ENCODE measurements around the gene TPD52L1. TPM values are rescaled to one million over a fixed set of nuclear protein-coding genes. Genes with fewer than 3 reads are reported as not detected.
"Not testable (repeated sequence)": the region's sequence is repeated elsewhere in the genome, so short reads cannot be mapped to it uniquely, and the experiment has no call there.

The TPD52L1 gene
- total RNA-seq, 2 donors from 2014 or later: 24.9 to 39.1 TPM

DNA sequence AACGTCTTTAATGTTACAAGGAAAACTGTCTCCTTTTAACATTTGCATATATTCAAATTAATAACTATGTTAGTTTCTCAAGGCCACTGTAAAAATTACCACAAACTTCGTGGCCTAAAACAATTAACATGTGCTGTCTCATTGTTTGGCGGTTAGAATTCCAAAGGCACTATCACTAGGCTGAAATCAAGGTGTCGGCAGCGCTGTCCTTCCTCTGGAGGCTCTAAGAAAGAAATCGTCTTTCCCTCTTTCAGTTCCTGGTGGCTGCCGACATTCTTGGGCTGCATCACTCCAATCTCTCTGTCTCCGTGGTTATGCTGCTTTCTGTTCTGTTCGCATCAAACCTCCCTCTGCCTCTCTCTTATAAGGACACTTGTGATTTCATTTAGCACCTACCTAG lies 4.2 kb downstream of the TPD52L1 start:
- Mint-ChIP-seq H3K9me3 (peaks cover 2% of the 10 kb centered on the region), H3K4me1 (peaks cover 10% of the 10 kb centered on the region), H3K4me3 (no peak overlapping the region), H3K36me3 (ENCODE audit: low read depth) (peaks cover 9% of the 10 kb centered on the region), H3K27me3 (ENCODE audit: insufficient read depth) (peaks cover 21% of the 10 kb centered on the region), H3K27ac (no peak overlapping the region)
- H3K27me3 ChIP-seq (ENCODE audit: control insufficient read depth, insufficient read depth, low read length, poor library complexity, severe bottlenecking): peaks cover 20% of the 10 kb centered on the region
- H3K9me3 ChIP-seq (ENCODE audit: control insufficient read depth, low read length): no peaks in the 10 kb centered on the region
- no peaks in the 10 kb centered on the region for H3K4me1 ChIP-seq (ENCODE audit: control insufficient read depth, insufficient read depth, low read length)
- DNase-seq: no peak
- no peak overlapping the region for H3K9ac ChIP-seq (ENCODE audit: extremely low read depth, low read length, poor library complexity, severe bottlenecking)
- no peak overlapping the region for H3K27ac ChIP-seq (ENCODE audit: low read depth, low read length)
- TF ChIP-seq, protein P1, sequence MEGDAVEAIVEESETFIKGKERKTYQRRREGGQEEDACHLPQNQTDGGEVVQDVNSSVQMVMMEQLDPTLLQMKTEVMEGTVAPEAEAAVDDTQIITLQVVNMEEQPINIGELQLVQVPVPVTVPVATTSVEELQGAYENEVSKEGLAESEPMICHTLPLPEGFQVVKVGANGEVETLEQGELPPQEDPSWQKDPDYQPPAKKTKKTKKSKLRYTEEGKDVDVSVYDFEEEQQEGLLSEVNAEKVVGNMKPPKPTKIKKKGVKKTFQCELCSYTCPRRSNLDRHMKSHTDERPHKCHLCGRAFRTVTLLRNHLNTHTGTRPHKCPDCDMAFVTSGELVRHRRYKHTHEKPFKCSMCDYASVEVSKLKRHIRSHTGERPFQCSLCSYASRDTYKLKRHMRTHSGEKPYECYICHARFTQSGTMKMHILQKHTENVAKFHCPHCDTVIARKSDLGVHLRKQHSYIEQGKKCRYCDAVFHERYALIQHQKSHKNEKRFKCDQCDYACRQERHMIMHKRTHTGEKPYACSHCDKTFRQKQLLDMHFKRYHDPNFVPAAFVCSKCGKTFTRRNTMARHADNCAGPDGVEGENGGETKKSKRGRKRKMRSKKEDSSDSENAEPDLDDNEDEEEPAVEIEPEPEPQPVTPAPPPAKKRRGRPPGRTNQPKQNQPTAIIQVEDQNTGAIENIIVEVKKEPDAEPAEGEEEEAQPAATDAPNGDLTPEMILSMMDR (conservative IDR thresholded peaks at IDR 0.05): no peak
- no peaks in the 10 kb centered on the region for H3K36me3 ChIP-seq (ENCODE audit: control insufficient read depth, insufficient read depth, low read length)
- H3K4me3 ChIP-seq (ENCODE audit: low read length): no peak overlapping the region
- WGBS, 2 experiments (ENCODE audit: insufficient coverage in 1 of 2, insufficient read length in 1 of 2): 79 to 81% methylated on average over 8 to 9 of the region's 9 CpGs

- H3K36me3 ChIP-seq (ENCODE audit: control insufficient read depth, insufficient read depth, low read length); H3K4me3 ChIP-seq (ENCODE audit: low read length); H3K27ac ChIP-seq (ENCODE audit: low read depth, low read length); H3K9me3 ChIP-seq (ENCODE audit: control insufficient read depth, low read length); H3K36me3 Mint-ChIP-seq (ENCODE audit: low read depth); H3K4me1 ChIP-seq (ENCODE audit: control insufficient read depth, insufficient read depth, low read length); H3K4me3 Mint-ChIP-seq; DNase-seq; H3K9me3 Mint-ChIP-seq; H3K27me3 ChIP-seq (ENCODE audit: control insufficient read depth, insufficient read depth, low read length, poor library complexity, severe bottlenecking); H3K4me1 Mint-ChIP-seq; H3K9ac ChIP-seq (ENCODE audit: extremely low read depth, low read length, poor library complexity, severe bottlenecking); H3K27ac Mint-ChIP-seq; H3K27me3 Mint-ChIP-seq (ENCODE audit: insufficient read depth): not testable (repeated sequence)
- WGBS, 2 experiments (ENCODE audit: insufficient coverage in 1 of 2, insufficient read length in 1 of 2): 92% methylated on average over 4 of the region's 4 CpGs; no CpG with 5 or more reads in 1 of the 2 experiments
Observed at GRCh38 chr6:125163339-125163738, 9.8 kb downstream of the TPD52L1 start.

GRCh38 chr6:125163811-125164210 lies 10.2 kb downstream of the TPD52L1 start:
- no peaks in the 10 kb centered on the region for H3K4me1 ChIP-seq (ENCODE audit: control insufficient read depth, insufficient read depth, low read length)
- Mint-ChIP-seq H3K4me1 (no peaks in the 10 kb centered on the region), H3K27ac (no peak overlapping the region), H3K36me3 (ENCODE audit: low read depth) (peaks cover 9% of the 10 kb centered on the region), H3K9me3 (peaks cover 2% of the 10 kb centered on the region), H3K4me3 (no peak overlapping the region), H3K27me3 (ENCODE audit: insufficient read depth) (peaks cover 1% of the 10 kb centered on the region)
- TF ChIP-seq, protein P1 (conservative IDR thresholded peaks at IDR 0.05): no peak
- H3K9me3 ChIP-seq (ENCODE audit: control insufficient read depth, low read length): no peaks in the 10 kb centered on the region
- no peak overlapping the region for H3K4me3 ChIP-seq (ENCODE audit: low read length)
- no peaks in the 10 kb centered on the region for H3K36me3 ChIP-seq (ENCODE audit: control insufficient read depth, insufficient read depth, low read length)
- no peak overlapping the region for H3K9ac ChIP-seq (ENCODE audit: extremely low read depth, low read length, poor library complexity, severe bottlenecking)
- WGBS, 2 experiments (ENCODE audit: insufficient coverage in 1 of 2, insufficient read length in 1 of 2): 80 to 92% methylated on average over 1 of the region's 1 CpG
- no peak overlapping the region for H3K27ac ChIP-seq (ENCODE audit: low read depth, low read length)
- no peaks in the 10 kb centered on the region for H3K27me3 ChIP-seq (ENCODE audit: control insufficient read depth, insufficient read depth, low read length, poor library complexity, severe bottlenecking)
- DNase-seq: no peak

DNA sequence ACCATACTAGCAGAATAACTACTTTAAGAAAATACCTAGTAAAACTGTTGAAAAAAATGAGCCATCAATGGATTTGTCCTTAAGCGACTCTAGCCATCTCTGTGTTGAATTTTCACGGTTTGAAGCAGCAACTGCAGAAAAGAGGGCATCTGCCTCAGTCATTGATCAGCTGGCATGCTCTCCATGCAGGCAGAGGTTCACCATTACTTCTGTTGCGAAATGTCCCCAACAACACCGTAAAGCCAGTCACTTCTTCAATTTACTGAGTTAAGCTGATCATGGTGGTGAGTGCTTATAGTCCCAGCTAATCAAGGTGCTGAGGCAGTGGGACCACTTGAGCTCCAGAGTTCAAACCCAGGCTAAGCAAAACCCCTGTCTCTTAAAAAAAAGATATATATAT lies 11.1 kb downstream of the TPD52L1 start:
- TF ChIP-seq, protein P1 (conservative IDR thresholded peaks at IDR 0.05): no peak
- H3K27ac Mint-ChIP-seq: no peak overlapping the region
- Histone ChIP-seq H3K9ac (ENCODE audit: extremely low read depth, low read length, poor library complexity, severe bottlenecking) (no peak overlapping the region), H3K4me1 (ENCODE audit: control insufficient read depth, insufficient read depth, low read length) (no peaks in the 10 kb centered on the region), H3K36me3 (ENCODE audit: control insufficient read depth, insufficient read depth, low read length) (no peaks in the 10 kb centered on the region), H3K4me3 (ENCODE audit: low read length) (no peak overlapping the region), H3K27me3 (ENCODE audit: control insufficient read depth, insufficient read depth, low read length, poor library complexity, severe bottlenecking) (no peaks in the 10 kb centered on the region), H3K9me3 (ENCODE audit: control insufficient read depth, low read length) (no peaks in the 10 kb centered on the region), H3K27ac (ENCODE audit: low read depth, low read length) (no peak overlapping the region)
- H3K36me3 Mint-ChIP-seq (ENCODE audit: low read depth): peaks cover 4% of the 10 kb centered on the region
- no peaks in the 10 kb centered on the region for H3K9me3 Mint-ChIP-seq
- H3K27me3 Mint-ChIP-seq (ENCODE audit: insufficient read depth): no peaks in the 10 kb centered on the region
- H3K4me3 Mint-ChIP-seq: no peak overlapping the region
- DNase-seq: no peak
- H3K4me1 Mint-ChIP-seq: no peaks in the 10 kb centered on the region
- WGBS, 2 experiments (ENCODE audit: insufficient coverage in 1 of 2, insufficient read length in 1 of 2): 81 to 100% methylated on average over 1 to 4 of the region's 4 CpGs
